PC-3 (cell line): Measurements from ENCODE around the gene GPR68. TPM values are rescaled to one million over a fixed set of nuclear protein-coding genes. Genes with fewer than 3 reads are reported as not detected.

Experiments
- ATAC-seq: fragments of 200-7000 bp; cut with Tn5 transposase; 2 replicates; pipeline ENCODE4 v1.9.1; 2020; ENCODE audit warnings: mild to moderate bottlenecking, moderate library complexity
- BruUV-seq: library from RNA; stranded (reverse); fragments of 400-500 nt; replicated peaks from 2 replicates; lab custom pipeline; 2021; lab: Mats Ljungman, UMichigan
- CTCF ChIA-PET: fragments of 300-600 bp; sonication (Branson Sonifier 250); formaldehyde crosslinking; loops from one replicate; lab custom pipeline; 2022; ENCODE audit warnings: antibody characterized with exemption; lab: Charles Lee
- POLR2A ChIA-PET: fragments of 300-600 bp; sonication (Branson Sonifier 250); formaldehyde crosslinking; loops from one replicate; lab custom pipeline; 2022; ENCODE audit warnings: antibody characterized with exemption; ENCODE audit not compliant: unreplicated experiment; lab: Charles Lee
- DNase-seq: peaks from one replicate; pipeline ENCODE4 v3.0.0-alpha.2; 2015
- H2AFZ ChIP-seq: fragments of 300-600 bp; sonication (generic); 2 replicates; pipeline ENCODE4 v1.6.0; 2016; ENCODE audit warnings: antibody characterized with exemption, low read length
- H3F3A ChIP-seq: fragments of 300-600 bp; sonication (generic); one replicate; pipeline ENCODE4 v1.6.0; 2017; ENCODE audit warnings: antibody characterized with exemption, low read length, control low read depth, mild to moderate bottlenecking; ENCODE audit not compliant: unreplicated experiment
- H3K27ac ChIP-seq: fragments of 300-600 bp; sonication (generic); 2 replicates; pipeline ENCODE4 v1.5.1; 2016; ENCODE audit warnings: mild to moderate bottlenecking, low read length
- H3K27me3 ChIP-seq: fragments of 300-600 bp; sonication (generic); 2 replicates; pipeline ENCODE4 v1.6.1; 2016; ENCODE audit warnings: low read length, mixed read lengths
- H3K36me3 ChIP-seq: fragments of 300-600 bp; sonication (generic); 2 replicates; pipeline ENCODE4 v1.6.1; 2016; ENCODE audit warnings: low read depth, mixed run types, low read length, mixed read lengths
- H3K4me1 ChIP-seq: fragments of 300-600 bp; sonication (generic); 2 replicates; pipeline ENCODE4 v1.5.1; 2016; ENCODE audit warnings: low read length; ENCODE audit not compliant: insufficient read depth
- H3K4me2 ChIP-seq: fragments of 300-600 bp; sonication (generic); 2 replicates; pipeline ENCODE4 v1.6.0; 2016; ENCODE audit warnings: low read length
- H3K4me3 ChIP-seq: fragments of 300-600 bp; sonication (generic); 2 replicates; pipeline ENCODE4 v1.5.1; 2016; ENCODE audit warnings: mild to moderate bottlenecking, low read length, mixed read lengths
- H3K79me2 ChIP-seq: fragments of 300-600 bp; sonication (generic); 2 replicates; pipeline ENCODE4 v1.6.1; 2017; ENCODE audit warnings: low read length, mixed read lengths
- H3K9ac ChIP-seq: fragments of 300-600 bp; sonication (generic); 2 replicates; pipeline ENCODE4 v1.6.0; 2016; ENCODE audit warnings: mild to moderate bottlenecking, low read length
- H3K9me2 ChIP-seq: fragments of 300-600 bp; sonication (generic); replicated peaks from 2 replicates; pipeline ENCODE4 v1.6.1; 2016; ENCODE audit warnings: mixed run types, low read length, mixed read lengths
- H3K9me3 ChIP-seq: fragments of 300-600 bp; sonication (generic); 2 replicates; pipeline ENCODE4 v1.6.1; 2016; ENCODE audit warnings: low read length, mixed read lengths
- H4K20me1 ChIP-seq: fragments of 300-600 bp; sonication (generic); 2 replicates; pipeline ENCODE4 v1.6.1; 2016; ENCODE audit warnings: low read length, mixed read lengths
- CTCF ChIP-seq: fragments of 300-600 bp; sonication (generic); conservative IDR thresholded peaks from 2 replicates; pipeline ENCODE4 v1.5.1; 2017; ENCODE audit warnings: antibody characterized with exemption, low read depth, mild to moderate bottlenecking, low read length
- EZH2 ChIP-seq: fragments of 300-600 bp; sonication (generic); IDR thresholded peaks from one replicate; pipeline ENCODE4 v1.6.1; 2017; ENCODE audit warnings: antibody characterized with exemption, mild to moderate bottlenecking, low read length; ENCODE audit not compliant: unreplicated experiment
- EZH2phosphoT487 ChIP-seq: fragments of 300-600 bp; sonication (generic); IDR thresholded peaks from 2 replicates; pipeline ENCODE4 v1.6.1; 2018; ENCODE audit warnings: mild to moderate bottlenecking, antibody characterized with exemption, low read length, borderline replicate concordance
- intact Hi-C: fragments of 100-400 bp; cut with micrococcal nuclease; formaldehyde crosslinking; loops from 2 replicates; pipeline ENCODE4 v1.9.0; 2023
- total RNA-seq: library from RNA; depleted of rRNA; stranded (reverse); fragments of >200 nt; gene quantifications from 2 replicates; pipeline ENCODE4 v1.2.3, GENCODE V29; 2014

The GPR68 gene
- total RNA-seq, 1 experiment from 2014 or later, result 1.5 TPM

GRCh38 chr14:91195881-91196280 is 48.6 kb downstream of the GPR68 start:
- no peak for ATAC-seq
- no peaks in the 10 kb centered on the region for H3F3A ChIP-seq
- no peak overlapping the region for H3K4me2 ChIP-seq
- CTCF ChIA-PET, result no interaction called here
- H3K4me1 ChIP-seq, result no peaks in the 10 kb centered on the region
- H3K79me2 ChIP-seq, result no peaks in the 10 kb centered on the region
- H3K9me3 ChIP-seq, result no peaks in the 10 kb centered on the region
- H4K20me1 ChIP-seq, result no peaks in the 10 kb centered on the region
- no peak overlapping the region for H3K27ac ChIP-seq
- no peak for DNase-seq
- POLR2A ChIA-PET, result no interaction called here
- BruUV-seq, result no TSS peak
- no peaks in the 10 kb centered on the region for H3K9me2 ChIP-seq
- TF ChIP-seq EZH2phosphoT487 (no peak), CTCF (no peak), EZH2 (no peak)
- no peak overlapping the region for H3K9ac ChIP-seq
- H3K36me3 ChIP-seq, result no peaks in the 10 kb centered on the region
- no peak overlapping the region for H3K4me3 ChIP-seq
- H2AFZ ChIP-seq, result no peak overlapping the region
- no peaks in the 10 kb centered on the region for H3K27me3 ChIP-seq
- intact Hi-C loops, result loop anchor here (10.0 kb wide), 1 partner anchor 741 kb away; no protein-coding TSS in a partner anchor

GRCh38 chr14:91193069-91193468 is 51.4 kb downstream of the GPR68 start:
- no peaks in the 10 kb centered on the region for H4K20me1 ChIP-seq
- no peak overlapping the region for H2AFZ ChIP-seq
- ChIA-PET CTCF (no interaction called here), POLR2A (no interaction called here)
- no peaks in the 10 kb centered on the region for H3K9me3 ChIP-seq
- no peak for DNase-seq
- intact Hi-C loops, result loop anchor here (10.0 kb wide), 1 partner anchor 738 kb away; no protein-coding TSS in a partner anchor
- H3K79me2 ChIP-seq, result no peaks in the 10 kb centered on the region
- H3K9ac ChIP-seq, result no peak overlapping the region
- no peak for ATAC-seq
- H3K36me3 ChIP-seq, result no peaks in the 10 kb centered on the region
- H3K4me1 ChIP-seq, result no peaks in the 10 kb centered on the region
- H3K27ac ChIP-seq, result no peak overlapping the region
- no TSS peak for BruUV-seq
- no peaks in the 10 kb centered on the region for H3K27me3 ChIP-seq
- H3K4me3 ChIP-seq, result no peak overlapping the region
- TF ChIP-seq EZH2phosphoT487, result no peak
- TF ChIP-seq EZH2, result no peak
- no peak for TF ChIP-seq CTCF
- H3K4me2 ChIP-seq, result no peak overlapping the region
- H3K9me2 ChIP-seq, result no peaks in the 10 kb centered on the region
- H3F3A ChIP-seq, result no peaks in the 10 kb centered on the region

GRCh38 chr14:91190853-91191252 is 53.7 kb downstream of the GPR68 start:
- ChIA-PET CTCF (no interaction called here), POLR2A (no interaction called here)
- Histone ChIP-seq H3K36me3 (no peaks in the 10 kb centered on the region), H3K9me3 (no peaks in the 10 kb centered on the region), H3K9ac (no peak overlapping the region), H3K79me2 (no peaks in the 10 kb centered on the region), H3K4me3 (no peak overlapping the region), H3K9me2 (no peaks in the 10 kb centered on the region), H3K27ac (no peak overlapping the region), H3K4me2 (no peak overlapping the region), H3K27me3 (no peaks in the 10 kb centered on the region), H4K20me1 (no peaks in the 10 kb centered on the region), H3K4me1 (no peaks in the 10 kb centered on the region; the same call in 1 of the 2 replicates), H2AFZ (no peak overlapping the region), H3F3A (no peaks in the 10 kb centered on the region)
- BruUV-seq, result no TSS peak
- ATAC-seq (no peak), DNase-seq (no peak)
- intact Hi-C loops, result loop anchor here (10.0 kb wide), 1 partner anchor 736 kb away; no protein-coding TSS in a partner anchor
- TF ChIP-seq CTCF (no peak), EZH2 (no peak), EZH2phosphoT487 (no peak)
